Kidney epithelial cell (primary cell): ENCODE measurements around the gene MBOAT2. TPM values are rescaled to one million over a fixed set of nuclear protein-coding genes. Genes with fewer than 3 reads are reported as not detected.

Source experiments
- DNase-seq: peaks from one replicate; pipeline ENCODE4 v3.0.0-alpha.2; 2010; ENCODE audit warnings: low read depth
- H3K27me3 ChIP-seq: 2 replicates; pipeline ENCODE4 v1.6.0; 2011; ENCODE audit warnings: low read length; ENCODE audit not compliant: control insufficient read depth, insufficient read depth
- H3K36me3 ChIP-seq: 2 replicates; pipeline ENCODE4 v1.5.1; 2011; ENCODE audit warnings: low read length; ENCODE audit not compliant: control insufficient read depth, insufficient read depth
- H3K4me3 ChIP-seq: 2 replicates; pipeline ENCODE4 v1.5.1; 2011; ENCODE audit warnings: low read depth, mild to moderate bottlenecking, control low read depth, low read length
- CTCF ChIP-seq: IDR thresholded peaks from 2 replicates; pipeline ENCODE4 v1.5.1; 2011; ENCODE audit warnings: mild to moderate bottlenecking, moderate library complexity, low read length, control low read depth, inconsistent platforms; ENCODE audit not compliant: insufficient read depth, poor library complexity, severe bottlenecking
- total RNA-seq: library from RNA; depleted of rRNA; stranded (reverse); fragments of >200 nt; gene quantifications from 2 replicates; pipeline ENCODE4 v1.2.3, GENCODE V29; 2015

MBOAT2 gene
- total RNA-seq, 1 donor from 2014 or later, result 32.2 TPM

GRCh38 chr2:8862230-8862629, 141.3 kb downstream of the MBOAT2 start:
- Histone ChIP-seq H3K36me3 (no peaks in the 10 kb centered on the region), H3K4me3 (no peak overlapping the region), H3K27me3 (no peaks in the 10 kb centered on the region)
- no peak for DNase-seq
- TF ChIP-seq CTCF, result no peak

- DNase-seq, result no peak
- Histone ChIP-seq H3K27me3 (no peaks in the 10 kb centered on the region), H3K36me3 (no peaks in the 10 kb centered on the region), H3K4me3 (no peak overlapping the region)
- no peak for TF ChIP-seq CTCF
These were observed 141.7 kb downstream of the MBOAT2 start for GRCh38 chr2:8861797-8862196.

GRCh38 chr2:8860239-8860638, 143.2 kb downstream of the MBOAT2 start:
- no peaks in the 10 kb centered on the region for H3K27me3 ChIP-seq
- no peak overlapping the region for H3K4me3 ChIP-seq
- no peak for TF ChIP-seq CTCF
- no peak for DNase-seq
- no peaks in the 10 kb centered on the region for H3K36me3 ChIP-seq

- DNase-seq, result no peak
- Histone ChIP-seq H3K27me3 (no peaks in the 10 kb centered on the region), H3K4me3 (no peak overlapping the region), H3K36me3 (no peaks in the 10 kb centered on the region)
- no peak for TF ChIP-seq CTCF
These were observed 144.6 kb downstream of the MBOAT2 start for GRCh38 chr2:8858910-8859309.

GRCh38 chr2:8858264-8858663, 145.2 kb downstream of the MBOAT2 start:
- no peaks in the 10 kb centered on the region for H3K27me3 ChIP-seq
- no peak overlapping the region for H3K4me3 ChIP-seq
- no peak for TF ChIP-seq CTCF
- H3K36me3 ChIP-seq, result no peaks in the 10 kb centered on the region
- no peak for DNase-seq

GRCh38 chr2:8857709-8858108, 145.8 kb downstream of the MBOAT2 start:
- H3K4me3 ChIP-seq, result no peak overlapping the region
- H3K36me3 ChIP-seq, result no peaks in the 10 kb centered on the region
- no peak for DNase-seq
- no peaks in the 10 kb centered on the region for H3K27me3 ChIP-seq
- no peak for TF ChIP-seq CTCF
